ENCODE measurements around the gene SDF4.
"Not testable (repeated sequence)": the region's sequence is repeated elsewhere in the genome, so short reads cannot be mapped to it uniquely, and the experiment has no call there.

The SDF4 gene

GRCh38 chr1:1179346-1179982, 52.3 kb downstream of the SDF4 start:
- DNase-seq (ENCODE audit: low read depth in 2 of 2) = no peak

GRCh38 chr1:1178794-1179331, 52.9 kb downstream of the SDF4 start:
- no peak for DNase-seq (ENCODE audit: low read depth in 2 of 2)

- no peak for DNase-seq (ENCODE audit: low read depth in 2 of 2)
Measured at GRCh38 chr1:1177452-1178206, 54.2 kb downstream of the SDF4 start.

- DNase-seq (ENCODE audit: low read depth in 2 of 2) = no peak
Measured at GRCh38 chr1:1176931-1177330, 54.9 kb downstream of the SDF4 start.

GRCh38 chr1:1176063-1176761, 55.6 kb downstream of the SDF4 start:
- DNase-seq (ENCODE audit: low read depth in 2 of 2) = not testable (repeated sequence)

- DNase-seq (ENCODE audit: low read depth in 2 of 2) = no peak
Measured at GRCh38 chr1:1175221-1176062, 56.4 kb downstream of the SDF4 start.

- peak in 1 of 2 donors; percentile 26 for DNase-seq (ENCODE audit: low read depth in 2 of 2)
Measured at GRCh38 chr1:1173793-1174415, 57.9 kb downstream of the SDF4 start, which contains the start of gene TTLL10. TTLL10 (plus strand) TSS chr1:1173880; CDS start chr1:1179216, 5,336 bp downstream.

- no peak for DNase-seq (ENCODE audit: low read depth in 2 of 2)
Measured at GRCh38 chr1:1173061-1173792, 58.6 kb downstream of the SDF4 start.

- peak; percentile 12 to 26 for DNase-seq (ENCODE audit: low read depth in 2 of 2)
Measured at GRCh38 chr1:1171546-1172340, 60.1 kb downstream of the SDF4 start.

- DNase-seq (ENCODE audit: low read depth in 2 of 2) = no peak
Measured at GRCh38 chr1:1171161-1171545, 60.6 kb downstream of the SDF4 start.

- no peak for DNase-seq (ENCODE audit: low read depth in 2 of 2)
Measured at GRCh38 chr1:1170215-1171091, 61.3 kb downstream of the SDF4 start.

- no peak for DNase-seq (ENCODE audit: low read depth in 2 of 2)
Measured at GRCh38 chr1:1169429-1170214, 62.2 kb downstream of the SDF4 start.

GRCh38 chr1:1168451-1169411, 63.1 kb downstream of the SDF4 start:
- no peak for DNase-seq (ENCODE audit: low read depth in 2 of 2)

GRCh38 chr1:1167841-1168450, 63.9 kb downstream of the SDF4 start:
- DNase-seq (ENCODE audit: low read depth in 2 of 2) = no peak

GRCh38 chr1:1167398-1167821, 64.4 kb downstream of the SDF4 start:
- no peak for DNase-seq (ENCODE audit: low read depth in 2 of 2)
